Embryonic facial prominence (tissue), 1 donor: ENCODE results near the gene DPY19L3.
"Not testable (repeated sequence)": the region's sequence is repeated elsewhere in the genome, so short reads cannot be mapped to it uniquely, and the experiment has no call there.

Source experiments
- DNase-seq: peaks from one replicate; pipeline ENCODE4 v3.0.0-alpha.2; 2016; ENCODE audit errors: extremely low spot score

DPY19L3 gene

GRCh38 chr19:32442650-32443049 lies 37.1 kb downstream of the DPY19L3 start:
- no peak for DNase-seq

DNA sequence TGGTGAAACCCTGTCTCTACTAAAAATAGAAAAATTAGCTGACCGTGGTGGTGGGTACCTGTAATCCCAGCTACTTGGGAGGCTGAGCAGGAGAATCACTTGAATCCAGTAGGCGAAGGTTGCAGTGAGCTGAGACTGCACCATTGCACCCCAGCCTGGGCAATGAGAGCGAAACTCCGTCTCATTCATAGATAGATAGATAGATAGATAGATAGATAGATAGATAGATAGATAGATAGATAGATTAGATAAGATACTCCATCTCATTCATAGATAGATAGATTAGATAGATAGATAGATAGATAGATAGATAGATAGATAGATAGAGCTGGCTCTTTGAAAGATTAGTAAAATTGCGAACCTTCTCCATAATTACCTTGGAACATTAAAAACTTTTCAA lies 42.0 kb downstream of the DPY19L3 start:
- DNase-seq = not testable (repeated sequence)

DNA sequence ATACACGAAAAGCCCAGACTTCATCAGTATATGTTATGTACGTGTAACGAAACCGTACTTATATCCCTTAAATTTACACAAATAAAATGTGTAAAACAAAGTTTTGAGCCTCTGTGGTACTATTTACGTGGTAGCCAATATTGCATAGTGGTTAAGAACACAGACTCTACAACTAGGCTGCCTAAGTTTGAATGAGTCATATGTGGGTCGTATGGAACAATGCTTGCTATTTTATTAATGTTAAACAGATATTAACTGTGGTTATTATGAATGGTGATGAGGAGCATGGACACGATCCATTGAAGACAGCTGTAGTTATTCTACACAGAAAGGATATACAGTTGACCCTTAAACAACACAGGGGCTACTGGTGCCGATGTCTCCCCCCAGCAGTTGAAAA lies 42.5 kb downstream of the DPY19L3 start:
- no peak for DNase-seq

DNA sequence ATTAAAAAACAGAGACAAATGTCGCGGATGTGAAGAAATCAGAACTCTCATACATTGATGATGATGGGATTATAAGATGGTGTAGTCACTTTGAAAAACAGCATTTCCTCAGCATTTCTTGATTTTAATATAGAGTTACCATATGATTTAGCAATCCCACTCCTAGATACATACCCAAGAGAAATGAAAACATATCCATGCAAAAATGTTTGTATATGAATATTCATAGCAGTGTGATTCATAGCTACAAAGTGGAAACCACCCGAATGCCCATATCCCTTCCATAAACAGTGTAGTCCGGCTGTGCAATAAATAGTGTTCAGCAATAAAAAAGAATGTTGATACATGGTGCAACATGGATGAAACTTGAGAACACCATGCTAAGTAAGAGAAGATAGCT lies 44.6 kb downstream of the DPY19L3 start:
- no peak for DNase-seq

DNA sequence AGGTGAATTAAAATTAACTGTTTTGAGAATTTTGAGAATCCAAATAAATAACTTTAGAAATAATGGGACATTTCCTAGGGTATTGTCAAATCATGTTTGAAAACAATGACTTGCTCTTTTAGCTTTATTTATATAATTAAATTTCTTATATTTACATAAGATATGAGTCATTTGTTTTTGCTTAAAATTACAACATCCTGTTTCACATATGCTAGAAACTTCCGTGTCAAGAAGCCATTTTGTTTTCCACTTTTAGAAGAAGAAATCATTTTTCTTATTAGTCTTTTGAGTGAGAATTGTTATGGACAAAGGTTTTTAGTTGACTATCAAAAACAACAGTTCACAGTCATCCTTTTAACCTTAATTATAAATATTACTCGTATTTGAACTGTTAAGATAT lies 48.2 kb downstream of the DPY19L3 start:
- DNase-seq = no peak

GRCh38 chr19:32456406-32456805 lies 50.8 kb downstream of the DPY19L3 start:
- DNase-seq = no peak

DNA sequence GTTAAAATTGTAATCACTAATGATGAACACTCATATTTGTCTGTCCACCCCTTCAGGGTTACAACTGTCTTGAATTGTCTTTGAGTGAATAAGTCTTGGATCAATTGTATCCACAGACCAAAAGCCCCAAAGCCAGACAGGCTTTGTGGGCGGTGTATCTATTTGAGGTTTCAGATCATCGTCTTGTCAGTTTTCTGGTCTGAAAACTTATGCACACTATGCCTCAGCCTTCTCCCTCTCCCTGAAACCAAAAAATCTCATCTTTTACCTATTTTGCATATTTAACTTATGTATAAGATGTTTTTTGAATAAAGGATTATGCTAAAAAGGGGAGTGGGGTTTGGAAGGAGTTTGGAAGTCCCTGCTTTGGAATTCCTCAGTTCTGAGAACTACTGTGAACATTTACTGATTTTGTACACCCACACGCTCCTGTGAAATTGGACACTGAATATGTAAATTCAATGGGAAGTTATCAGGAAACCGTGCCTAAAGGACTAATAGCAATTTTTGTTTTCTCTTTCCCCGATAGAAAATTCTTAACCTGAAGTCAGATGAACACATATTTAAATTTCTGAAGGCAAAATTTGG lies 52.1 kb downstream of the DPY19L3 start:
- no peak for DNase-seq

DNA sequence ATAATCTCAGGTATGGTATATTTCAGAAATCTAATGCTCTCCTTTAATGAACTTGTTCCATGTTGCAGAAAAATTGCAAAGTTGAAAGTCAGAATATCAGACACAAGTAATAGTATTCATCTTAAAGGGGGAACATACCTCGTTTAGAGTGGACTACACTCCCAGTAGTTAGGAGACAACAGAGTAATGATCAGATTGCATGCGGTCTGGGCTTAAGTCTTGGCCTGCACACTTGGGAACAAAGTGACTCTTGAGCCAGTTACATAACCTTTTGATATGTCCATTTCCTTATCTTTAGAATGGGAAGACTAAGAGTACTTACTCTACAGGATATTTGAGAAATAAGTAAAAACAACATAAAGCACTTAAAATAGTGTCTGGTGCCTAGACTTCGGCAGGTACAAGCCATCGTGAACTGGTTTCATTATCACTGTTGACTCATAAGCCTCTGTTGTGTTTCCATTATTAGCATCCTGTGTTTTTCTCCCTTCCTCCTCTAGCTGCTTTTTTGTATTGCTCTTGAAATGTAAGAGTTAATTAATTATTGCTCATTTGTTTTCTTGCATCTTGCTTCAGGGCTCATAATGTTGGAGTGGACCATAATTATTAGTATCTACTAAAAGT lies 53.0 kb downstream of the DPY19L3 start:
- DNase-seq = no peak

GRCh38 chr19:32459204-32459865 lies 53.8 kb downstream of the DPY19L3 start:
- no peak for DNase-seq

- no peak for DNase-seq
Observed at GRCh38 chr19:32460476-32460875, 54.9 kb downstream of the DPY19L3 start.

- DNase-seq = no peak
Observed at GRCh38 chr19:32464279-32464678, 58.7 kb downstream of the DPY19L3 start.

DNA sequence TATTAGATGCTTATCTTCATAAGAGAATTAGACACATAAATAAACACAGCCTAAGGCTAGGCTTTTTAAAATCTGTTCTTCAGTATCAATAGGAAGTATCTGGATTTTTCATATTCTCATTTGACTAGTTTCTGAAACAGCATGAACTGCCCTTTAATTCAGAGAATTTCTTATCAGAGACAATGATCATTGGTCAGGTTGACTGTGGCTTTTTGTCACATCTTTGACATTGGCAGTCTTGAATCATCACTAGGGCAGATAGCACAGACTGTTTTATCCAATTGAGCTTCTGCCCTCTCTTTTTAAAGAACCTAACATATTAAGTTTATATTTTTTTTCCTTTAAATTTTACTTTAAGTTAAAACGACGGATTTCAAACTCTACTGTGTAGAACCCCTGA lies 59.6 kb downstream of the DPY19L3 start:
- DNase-seq = no peak

GRCh38 chr19:32469795-32470194 lies 64.2 kb downstream of the DPY19L3 start:
- no peak for DNase-seq

- no peak for DNase-seq
Observed at GRCh38 chr19:32471095-32471494, 65.5 kb downstream of the DPY19L3 start.

DNA sequence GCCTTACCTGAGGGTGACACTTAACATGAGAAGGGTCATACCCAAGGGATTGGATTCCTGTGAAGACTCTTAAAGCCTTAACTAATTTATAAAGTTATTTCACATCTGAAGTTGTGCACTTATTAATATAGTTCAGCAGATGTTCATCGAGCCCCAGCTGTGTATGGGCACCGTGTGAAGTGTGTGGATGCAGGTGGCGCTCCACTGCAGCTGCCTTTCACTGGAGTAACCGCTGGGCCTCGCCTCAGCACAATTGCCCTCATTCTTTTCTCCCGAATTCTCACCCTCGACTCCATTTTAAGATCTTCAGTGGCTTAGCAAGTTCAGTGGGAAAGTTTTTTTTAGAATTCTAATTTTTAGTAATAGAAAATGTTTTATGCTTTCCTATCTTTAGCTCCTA lies 66.2 kb downstream of the DPY19L3 start:
- no peak for DNase-seq

- DNase-seq = no peak
Observed at GRCh38 chr19:32475141-32476031, 69.8 kb downstream of the DPY19L3 start.

DNA sequence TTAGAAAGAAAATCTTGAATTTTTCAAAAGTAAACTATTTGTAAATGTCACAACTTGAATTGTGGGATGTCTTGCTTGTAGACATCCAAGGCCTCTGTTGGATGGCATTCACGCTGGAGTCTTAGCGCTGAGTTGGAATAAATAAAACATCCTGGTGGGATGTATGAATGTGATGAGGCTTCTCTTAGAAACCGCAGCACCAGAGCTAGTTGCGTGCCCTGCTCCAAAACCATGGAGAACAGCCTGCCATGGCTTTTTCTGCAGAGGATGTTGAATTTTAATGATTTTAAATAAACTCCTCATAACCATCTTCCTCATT lies 70.4 kb downstream of the DPY19L3 start:
- no peak for DNase-seq

GRCh38 chr19:32480321-32480720 lies 74.8 kb downstream of the DPY19L3 start:
- no peak for DNase-seq

- DNase-seq = no peak
Observed at GRCh38 chr19:32483574-32483973, 78.0 kb downstream of the DPY19L3 start.

- DNase-seq = no peak
Observed at GRCh38 chr19:32489971-32490370, 84.4 kb downstream of the DPY19L3 start.

DNA sequence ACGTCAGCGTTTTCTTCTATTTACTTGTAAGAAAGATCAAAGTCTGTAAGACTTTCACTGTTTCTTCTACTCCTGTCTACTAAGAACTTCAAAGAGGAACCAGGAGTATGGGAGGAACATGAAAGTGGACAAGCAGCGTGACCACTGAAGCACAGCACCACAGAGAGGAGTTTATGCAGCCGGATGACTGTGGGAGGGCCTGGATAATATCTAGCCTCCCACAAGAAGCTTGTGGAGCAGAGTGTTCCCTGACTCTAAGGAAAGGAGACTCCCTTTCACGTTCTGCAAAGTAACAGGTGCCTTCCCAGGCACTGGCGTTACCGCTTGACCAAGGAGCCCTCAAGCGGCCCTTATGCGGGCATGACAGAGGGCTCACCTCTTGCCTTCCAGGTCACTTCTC lies 91.8 kb downstream of the DPY19L3 start:
- DNase-seq = no peak

- DNase-seq = no peak
Observed at GRCh38 chr19:32498648-32499200, 93.2 kb downstream of the DPY19L3 start.
